ENCODE data around the gene ZNF594.

DNA sequence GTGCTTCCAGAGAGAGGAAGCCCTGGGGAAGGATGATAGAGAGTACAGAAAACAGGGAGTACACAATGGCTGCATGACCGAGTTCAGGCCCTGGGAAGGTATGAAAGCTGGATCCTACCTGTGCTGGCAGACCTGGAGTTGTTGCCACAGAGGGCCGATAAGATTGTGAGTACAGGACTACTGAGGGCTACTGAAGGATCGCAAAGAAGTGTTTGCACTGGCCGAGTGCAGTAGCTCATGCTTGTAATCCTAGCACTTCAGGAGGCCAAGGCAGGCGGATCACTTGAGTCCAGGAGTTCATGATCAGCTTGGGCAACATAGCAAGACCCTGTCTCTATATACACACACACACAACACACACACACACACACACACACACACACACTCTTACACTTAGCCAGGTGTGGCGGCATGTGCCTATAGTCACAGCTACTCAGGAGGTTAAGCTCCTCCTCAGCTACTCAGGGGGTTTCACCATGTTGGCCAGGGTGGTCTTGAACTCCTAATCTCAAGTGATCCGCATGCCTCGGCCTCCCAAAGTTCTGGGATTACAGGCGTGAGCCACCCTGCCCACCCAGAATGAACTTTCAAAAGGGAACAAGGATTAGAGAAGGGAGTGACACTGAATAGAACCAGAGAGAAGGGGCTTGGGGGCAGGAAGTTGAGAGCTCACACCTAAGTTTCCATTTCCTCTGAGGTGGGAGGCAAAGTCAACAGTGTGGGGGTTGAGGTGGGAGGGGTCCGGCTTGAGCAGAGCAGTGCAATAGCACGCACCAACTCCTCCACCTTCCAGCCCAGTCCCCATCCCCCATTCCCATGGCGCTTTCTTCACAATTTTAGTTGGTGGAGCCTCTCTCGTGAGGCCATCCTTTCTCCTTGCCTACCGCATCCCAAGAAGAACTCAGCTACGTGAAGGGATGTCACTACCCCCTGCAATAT, 35.5 kb upstream of the ZNF594 start:
- TF ChIP-seq, protein P1, sequence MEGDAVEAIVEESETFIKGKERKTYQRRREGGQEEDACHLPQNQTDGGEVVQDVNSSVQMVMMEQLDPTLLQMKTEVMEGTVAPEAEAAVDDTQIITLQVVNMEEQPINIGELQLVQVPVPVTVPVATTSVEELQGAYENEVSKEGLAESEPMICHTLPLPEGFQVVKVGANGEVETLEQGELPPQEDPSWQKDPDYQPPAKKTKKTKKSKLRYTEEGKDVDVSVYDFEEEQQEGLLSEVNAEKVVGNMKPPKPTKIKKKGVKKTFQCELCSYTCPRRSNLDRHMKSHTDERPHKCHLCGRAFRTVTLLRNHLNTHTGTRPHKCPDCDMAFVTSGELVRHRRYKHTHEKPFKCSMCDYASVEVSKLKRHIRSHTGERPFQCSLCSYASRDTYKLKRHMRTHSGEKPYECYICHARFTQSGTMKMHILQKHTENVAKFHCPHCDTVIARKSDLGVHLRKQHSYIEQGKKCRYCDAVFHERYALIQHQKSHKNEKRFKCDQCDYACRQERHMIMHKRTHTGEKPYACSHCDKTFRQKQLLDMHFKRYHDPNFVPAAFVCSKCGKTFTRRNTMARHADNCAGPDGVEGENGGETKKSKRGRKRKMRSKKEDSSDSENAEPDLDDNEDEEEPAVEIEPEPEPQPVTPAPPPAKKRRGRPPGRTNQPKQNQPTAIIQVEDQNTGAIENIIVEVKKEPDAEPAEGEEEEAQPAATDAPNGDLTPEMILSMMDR (IDR thresholded peaks at IDR 0.05; ENCODE audit: extremely low read depth in 1 of 2, insufficient read depth in 1 of 2, low read depth in 1 of 2, low read length in 2 of 2) = no peak
- TF ChIP-seq MYC (IDR thresholded peaks at IDR 0.05; ENCODE audit: low read depth, low read length) (no peak), POLR2AphosphoS5 (IDR thresholded peaks at IDR 0.05; ENCODE audit: insufficient read depth, low read depth, low read length) (no peak)

Data from endothelial cell of umbilical vein (primary cell).